Fibroblast of lung (primary cell): Measurements from ENCODE around the gene DCDC2. TPM values are rescaled to one million over a fixed set of nuclear protein-coding genes. Genes with fewer than 3 reads are reported as not detected.

Source experiments
- DNase-seq, 2 donors: peaks; one replicate each; pipeline versions ENCODE4 v3.0.0 to v3.0.0-alpha.2; 2010; ENCODE audit warnings: low read depth in 2 of 2
- H2AFZ ChIP-seq: 2 replicates; pipeline ENCODE4 v1.5.1; 2012; ENCODE audit warnings: low read length, control low read depth, inconsistent platforms
- H3K27ac ChIP-seq: 2 replicates; pipeline ENCODE4 v1.5.1; 2011; ENCODE audit warnings: low read length, control low read depth; ENCODE audit not compliant: insufficient read depth
- H3K27me3 ChIP-seq: 2 replicates; pipeline ENCODE4 v1.5.1; 2011; ENCODE audit warnings: mild to moderate bottlenecking, low read length; ENCODE audit not compliant: control insufficient read depth, insufficient read depth
- H3K36me3 ChIP-seq: 2 replicates; pipeline ENCODE4 v1.5.1; 2011; ENCODE audit warnings: low read length; ENCODE audit not compliant: control insufficient read depth, insufficient read depth
- H3K4me1 ChIP-seq: 2 replicates; pipeline ENCODE4 v1.5.1; 2011; ENCODE audit warnings: low read length; ENCODE audit not compliant: control insufficient read depth, insufficient read depth; ENCODE audit errors: extremely low read depth
- H3K4me2 ChIP-seq: 2 replicates; pipeline ENCODE4 v1.5.1; 2011; ENCODE audit warnings: low read length, control low read depth; ENCODE audit not compliant: insufficient read depth; ENCODE audit errors: extremely low read depth
- H3K4me3 ChIP-seq, 4 experiments: fragments of 200-600 bp in 1 of 4; sonication (generic) in 1 of 4; replicated peaks in 1 of 4; 2 replicates each; pipeline ENCODE4 v1.5.1; 2011 to 2016; ENCODE audit warnings: low read length in 4 of 4, low read depth in 3 of 4, mild to moderate bottlenecking in 3 of 4, control low read depth in 2 of 4, inconsistent platforms in 1 of 4, mixed read lengths in 1 of 4; ENCODE audit not compliant: insufficient read depth in 1 of 4; ENCODE audit errors: control extremely low read depth in 1 of 4
- H3K79me2 ChIP-seq: 2 replicates; pipeline ENCODE4 v1.5.1; 2012; ENCODE audit warnings: mild to moderate bottlenecking, low read length, inconsistent platforms; ENCODE audit not compliant: control insufficient read depth, insufficient read depth
- H3K9ac ChIP-seq: 2 replicates; pipeline ENCODE4 v1.5.1; 2011; ENCODE audit warnings: mild to moderate bottlenecking, low read length, control low read depth; ENCODE audit not compliant: insufficient read depth
- H3K9me3 ChIP-seq: 2 replicates; pipeline ENCODE4 v1.5.1; 2012; ENCODE audit warnings: low read depth, low read length; ENCODE audit not compliant: control insufficient read depth, insufficient read depth
- H4K20me1 ChIP-seq: 2 replicates; pipeline ENCODE4 v1.5.1; 2011; ENCODE audit warnings: low read length; ENCODE audit not compliant: control insufficient read depth, insufficient read depth; ENCODE audit errors: extremely low read depth
- CTCF ChIP-seq, 2 donors: IDR thresholded peaks in 1 of 2; conservative IDR thresholded peaks in 1 of 2; 1 replicate in 1 of 2; 2 replicates in 1 of 2; pipeline ENCODE4 v1.5.1; 2011 to 2012; ENCODE audit warnings: low read length in 2 of 2, control low read depth in 1 of 2, inconsistent platforms in 1 of 2, low read depth in 1 of 2, mild to moderate bottlenecking in 1 of 2
- EZH2 ChIP-seq: IDR thresholded peaks from 2 replicates; pipeline ENCODE4 v1.5.1; 2012; ENCODE audit warnings: low read length, control low read depth, mild to moderate bottlenecking; ENCODE audit errors: missing control alignments
- polyA plus RNA-seq, 2 donors: library from polyadenylated mRNA; depleted of rRNA in 1 of 2; stranded (reverse) in 1 of 2; unstranded in 1 of 2; fragments of >200 nt; gene quantifications; 2 replicates each; pipeline ENCODE4 v1.2.1, GENCODE V29; 2011 to 2012; ENCODE audit warnings: missing spikeins in 1 of 2
- total RNA-seq: library from RNA; depleted of rRNA; stranded (reverse); fragments of >200 nt; gene quantifications from 2 replicates; pipeline ENCODE4 v1.2.1, GENCODE V29; 2014

Gene DCDC2
- total and polyA plus RNA-seq, 2 donors (not counting 1 experiment from before 2014, with no cell fraction given) = 0.01 TPM; not detected in 1

- H3K27me3 ChIP-seq = no peaks in the 10 kb centered on the region
- H3K4me2 ChIP-seq = no peak overlapping the region
- DNase-seq = no peak
- H3K27ac ChIP-seq = no peak overlapping the region
- H3K9me3 ChIP-seq = no peaks in the 10 kb centered on the region
- H3K79me2 ChIP-seq = no peaks in the 10 kb centered on the region
- no peaks in the 10 kb centered on the region for H3K4me1 ChIP-seq
- TF ChIP-seq EZH2 (no peak), CTCF (conservative IDR thresholded peaks at IDR 0.05 in 1 of 2, IDR thresholded peaks at IDR 0.05 in 1 of 2; ENCODE audit: low read depth in 1 of 2, low read length in 2 of 2) (no peak)
- H3K36me3 ChIP-seq = no peaks in the 10 kb centered on the region
- H2AFZ ChIP-seq = no peak overlapping the region
- H3K9ac ChIP-seq = no peak overlapping the region
- H3K4me3 ChIP-seq = no peak overlapping the region
- no peaks in the 10 kb centered on the region for H4K20me1 ChIP-seq
Measured at GRCh38 chr6:24287239-24287638, 70.6 kb downstream of the DCDC2 start.

- H4K20me1 ChIP-seq = no peaks in the 10 kb centered on the region
- H3K79me2 ChIP-seq = no peaks in the 10 kb centered on the region
- no peaks in the 10 kb centered on the region for H3K36me3 ChIP-seq
- no peak for TF ChIP-seq CTCF (conservative IDR thresholded peaks at IDR 0.05 in 1 of 2, IDR thresholded peaks at IDR 0.05 in 1 of 2; ENCODE audit: low read depth in 1 of 2, low read length in 2 of 2)
- no peak for TF ChIP-seq EZH2
- H3K9me3 ChIP-seq = no peaks in the 10 kb centered on the region
- no peak overlapping the region for H3K9ac ChIP-seq
- no peaks in the 10 kb centered on the region for H3K4me1 ChIP-seq
- H3K27me3 ChIP-seq = no peaks in the 10 kb centered on the region
- no peak overlapping the region for H3K4me2 ChIP-seq
- H2AFZ ChIP-seq = no peak overlapping the region
- H3K27ac ChIP-seq = no peak overlapping the region
- no peak overlapping the region for H3K4me3 ChIP-seq
- no peak for DNase-seq
Measured at GRCh38 chr6:24284006-24284405, 73.9 kb downstream of the DCDC2 start.

GRCh38 chr6:24283043-24283985 is 74.5 kb downstream of the DCDC2 start:
- Histone ChIP-seq H3K4me2 (peak overlapping the region; percentile 63), H3K27ac (no peak overlapping the region), H2AFZ (no peak overlapping the region), H3K9me3 (no peaks in the 10 kb centered on the region), H3K4me1 (no peaks in the 10 kb centered on the region), H3K27me3 (no peaks in the 10 kb centered on the region), H3K4me3 (peak overlapping the region in 1 of 4 experiments; percentile 21), H3K36me3 (no peaks in the 10 kb centered on the region), H3K79me2 (no peaks in the 10 kb centered on the region), H4K20me1 (no peaks in the 10 kb centered on the region), H3K9ac (no peak overlapping the region)
- peak; percentile 72 to 81 for DNase-seq
- TF ChIP-seq CTCF (conservative IDR thresholded peaks at IDR 0.05 in 1 of 2, IDR thresholded peaks at IDR 0.05 in 1 of 2; ENCODE audit: low read depth in 1 of 2, low read length in 2 of 2) (peak; percentile 50 to 68), EZH2 (no peak)
